Uterus (tissue), 2 donors: ENCODE data around the gene ABL1.

Experiments
- CTCF ChIP-seq, 4 experiments: fragments of 200-600 bp in 2 of 4; fragments of 450-650 bp in 2 of 4; sonication (generic) in 2 of 4; IDR thresholded peaks; one replicate each; pipeline ENCODE4 v1.5.1; 2016 to 2019; ENCODE audit warnings: antibody characterized with exemption in 4 of 4, mild to moderate bottlenecking in 2 of 4, moderate library complexity in 1 of 4
- POLR2A ChIP-seq, 2 donors: fragments of 450-650 bp; IDR thresholded peaks; one replicate each; pipeline ENCODE4 v1.6.1; 2016; ENCODE audit warnings: antibody characterized with exemption in 2 of 2, mild to moderate bottlenecking in 1 of 2, moderate library complexity in 1 of 2

- TF ChIP-seq CTCF (IDR thresholded peaks at IDR 0.05), result no peak
- no peak for TF ChIP-seq POLR2A (IDR thresholded peaks at IDR 0.05)
These were observed 79.5 kb downstream of the ABL1 start for GRCh38 chr9:130914417-130915095.
